GM19025 (cell line): Measurements from ENCODE around the gene ARAP2.

Source experiments
- ATAC-seq: cut with Tn5 transposase; IDR thresholded peaks from one replicate; pipeline ENCODE4 v1.9.1; 2021; ENCODE audit warnings: mild to moderate bottlenecking, low read depth, moderate library complexity; ENCODE audit not compliant: unreplicated experiment

ARAP2 gene

GRCh38 chr4:36267486-36268268 is 23.4 kb upstream of the ARAP2 start:
- ATAC-seq, result no peak

- no peak for ATAC-seq
Measured at GRCh38 chr4:36264207-36264826, 20.0 kb upstream of the ARAP2 start.

GRCh38 chr4:36260731-36261130 is 16.4 kb upstream of the ARAP2 start:
- no peak for ATAC-seq

GRCh38 chr4:36256398-36256891 is 12.1 kb upstream of the ARAP2 start:
- ATAC-seq, result peak; percentile 38

- peak; percentile 85 for ATAC-seq
Measured at GRCh38 chr4:36255577-36255976, 11.3 kb upstream of the ARAP2 start.

- no peak for ATAC-seq
Measured at GRCh38 chr4:36254371-36254770, 10.1 kb upstream of the ARAP2 start.

- ATAC-seq, result no peak
Measured at GRCh38 chr4:36251983-36252382, 7.7 kb upstream of the ARAP2 start.

GRCh38 chr4:36249610-36250009 is 5.3 kb upstream of the ARAP2 start:
- no peak for ATAC-seq

- ATAC-seq, result peak; percentile 26
Measured at GRCh38 chr4:36243355-36244256, 708 bp downstream of the ARAP2 start.

- no peak for ATAC-seq
Measured at GRCh38 chr4:36242629-36243354, 1.5 kb downstream of the ARAP2 start.

GRCh38 chr4:36241771-36242170 is 2.5 kb downstream of the ARAP2 start:
- ATAC-seq, result peak; percentile 39

- no peak for ATAC-seq
Measured at GRCh38 chr4:36237366-36238313, 6.7 kb downstream of the ARAP2 start.

- no peak for ATAC-seq
Measured at GRCh38 chr4:36236159-36236558, 8.2 kb downstream of the ARAP2 start.

- no peak for ATAC-seq
Measured at GRCh38 chr4:36235306-36235705, 9.0 kb downstream of the ARAP2 start.

- no peak for ATAC-seq
Measured at GRCh38 chr4:36233567-36234266, 10.6 kb downstream of the ARAP2 start.

- ATAC-seq, result no peak
Measured at GRCh38 chr4:36230534-36230933, 13.8 kb downstream of the ARAP2 start.

GRCh38 chr4:36227913-36228312 is 16.4 kb downstream of the ARAP2 start:
- ATAC-seq, result no peak

GRCh38 chr4:36226430-36227227 is 17.7 kb downstream of the ARAP2 start:
- ATAC-seq, result no peak
